ENCODE data around the gene SLC37A3. TPM values are rescaled to one million over a fixed set of nuclear protein-coding genes. Genes with fewer than 3 reads are reported as not detected.
"Not testable (repeated sequence)": the region's sequence is repeated elsewhere in the genome, so short reads cannot be mapped to it uniquely, and the experiment has no call there.

Gene SLC37A3
- total RNA-seq, 1 donor = 79.0 TPM

DNA sequence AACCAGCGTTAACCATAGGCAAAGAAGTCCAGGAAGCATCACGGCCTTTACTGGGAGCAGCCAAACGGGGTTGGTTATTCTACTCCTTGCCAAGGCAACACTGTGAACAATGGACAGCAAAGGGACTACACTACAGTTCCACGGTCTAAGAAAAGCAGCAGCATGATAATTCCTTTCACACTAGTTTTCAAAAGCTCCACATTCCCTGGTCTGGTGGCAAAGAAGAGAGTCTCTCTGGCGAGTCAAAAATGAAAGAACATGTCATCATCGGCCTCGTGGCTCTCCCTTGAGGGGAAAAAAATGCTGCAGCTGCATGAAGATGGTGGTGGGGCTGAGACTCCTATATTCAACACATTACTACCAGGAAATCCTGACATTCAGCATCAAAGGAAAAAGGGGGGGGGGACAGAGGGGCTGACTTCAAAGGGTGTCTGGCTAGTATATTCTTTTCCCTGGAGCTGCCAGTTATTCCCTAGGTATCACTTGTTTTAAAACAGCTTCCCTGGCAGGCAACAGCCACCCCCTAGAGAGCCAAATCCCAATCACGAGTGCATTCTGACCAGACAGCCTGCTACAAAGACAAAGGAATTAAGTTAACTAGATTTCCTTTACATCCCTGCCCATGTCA lies 49.1 kb downstream of the SLC37A3 start:
- no peak overlapping the region for H3K4me3 ChIP-seq (ENCODE audit: low read depth, low read length)
- TF ChIP-seq, protein P1, sequence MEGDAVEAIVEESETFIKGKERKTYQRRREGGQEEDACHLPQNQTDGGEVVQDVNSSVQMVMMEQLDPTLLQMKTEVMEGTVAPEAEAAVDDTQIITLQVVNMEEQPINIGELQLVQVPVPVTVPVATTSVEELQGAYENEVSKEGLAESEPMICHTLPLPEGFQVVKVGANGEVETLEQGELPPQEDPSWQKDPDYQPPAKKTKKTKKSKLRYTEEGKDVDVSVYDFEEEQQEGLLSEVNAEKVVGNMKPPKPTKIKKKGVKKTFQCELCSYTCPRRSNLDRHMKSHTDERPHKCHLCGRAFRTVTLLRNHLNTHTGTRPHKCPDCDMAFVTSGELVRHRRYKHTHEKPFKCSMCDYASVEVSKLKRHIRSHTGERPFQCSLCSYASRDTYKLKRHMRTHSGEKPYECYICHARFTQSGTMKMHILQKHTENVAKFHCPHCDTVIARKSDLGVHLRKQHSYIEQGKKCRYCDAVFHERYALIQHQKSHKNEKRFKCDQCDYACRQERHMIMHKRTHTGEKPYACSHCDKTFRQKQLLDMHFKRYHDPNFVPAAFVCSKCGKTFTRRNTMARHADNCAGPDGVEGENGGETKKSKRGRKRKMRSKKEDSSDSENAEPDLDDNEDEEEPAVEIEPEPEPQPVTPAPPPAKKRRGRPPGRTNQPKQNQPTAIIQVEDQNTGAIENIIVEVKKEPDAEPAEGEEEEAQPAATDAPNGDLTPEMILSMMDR (IDR thresholded peaks at IDR 0.05; ENCODE audit: insufficient read depth, low read depth, low read length) = no peak
- peak; percentile 43 for DNase-seq (ENCODE audit: low read depth)

DNA sequence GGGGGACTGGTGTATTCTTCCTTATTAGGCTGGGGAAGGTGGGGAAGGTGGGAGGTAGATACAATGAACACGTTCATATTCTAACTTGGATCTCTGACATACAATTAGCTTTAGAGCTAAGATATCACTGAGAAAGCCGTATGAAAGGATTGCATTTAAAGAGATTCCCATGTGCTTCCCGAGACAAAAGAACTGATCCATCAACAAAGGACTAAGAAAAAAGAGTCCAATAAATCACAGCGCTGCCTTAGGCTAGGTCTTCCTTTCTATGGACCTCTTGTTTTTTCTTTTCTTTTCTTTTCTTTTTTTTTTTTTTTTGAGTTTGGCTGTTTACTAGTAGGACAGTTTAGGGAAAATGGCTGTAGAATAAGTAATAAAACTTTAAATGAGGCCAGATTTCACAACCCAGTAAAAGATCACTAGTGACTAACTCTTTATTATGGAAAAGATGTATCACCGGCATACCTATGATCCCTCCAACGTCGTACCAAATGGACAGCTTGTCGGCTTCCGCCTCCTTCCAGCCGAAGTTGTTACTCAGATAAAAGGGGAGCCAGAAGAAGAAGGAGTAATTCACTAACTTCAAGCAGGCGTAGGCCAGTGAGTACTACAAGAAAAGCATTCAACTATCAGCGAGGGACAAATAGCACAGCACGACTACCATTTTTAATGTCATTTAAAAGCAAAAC lies 50.0 kb downstream of the SLC37A3 start:
- no peak overlapping the region for H3K4me3 ChIP-seq (ENCODE audit: low read depth, low read length)
- DNase-seq (ENCODE audit: low read depth) = peak; percentile 77
- TF ChIP-seq, protein P1 (IDR thresholded peaks at IDR 0.05; ENCODE audit: insufficient read depth, low read depth, low read length) = no peak

DNA sequence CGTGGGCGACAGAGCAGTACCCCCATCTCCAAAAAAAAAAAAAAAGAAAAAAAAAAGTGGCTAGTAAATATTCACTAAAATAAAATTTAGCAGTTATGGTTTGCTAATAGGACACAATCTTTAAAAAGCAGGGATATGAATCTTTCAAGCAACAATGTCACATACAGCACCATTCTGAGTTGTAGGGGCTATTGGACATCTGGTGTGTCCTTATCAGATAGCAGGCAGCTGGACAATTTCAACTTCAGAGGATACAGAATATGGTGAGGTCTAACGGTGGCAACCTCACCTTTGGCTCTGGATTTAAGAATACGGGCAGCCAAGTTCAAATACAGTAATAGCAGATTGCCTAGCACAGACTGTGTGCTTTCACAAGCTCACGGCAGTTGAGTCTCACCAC lies 51.1 kb downstream of the SLC37A3 start:
- no peak overlapping the region for H3K4me3 ChIP-seq (ENCODE audit: low read depth, low read length)
- TF ChIP-seq, protein P1 (IDR thresholded peaks at IDR 0.05; ENCODE audit: insufficient read depth, low read depth, low read length) = no peak

DNA sequence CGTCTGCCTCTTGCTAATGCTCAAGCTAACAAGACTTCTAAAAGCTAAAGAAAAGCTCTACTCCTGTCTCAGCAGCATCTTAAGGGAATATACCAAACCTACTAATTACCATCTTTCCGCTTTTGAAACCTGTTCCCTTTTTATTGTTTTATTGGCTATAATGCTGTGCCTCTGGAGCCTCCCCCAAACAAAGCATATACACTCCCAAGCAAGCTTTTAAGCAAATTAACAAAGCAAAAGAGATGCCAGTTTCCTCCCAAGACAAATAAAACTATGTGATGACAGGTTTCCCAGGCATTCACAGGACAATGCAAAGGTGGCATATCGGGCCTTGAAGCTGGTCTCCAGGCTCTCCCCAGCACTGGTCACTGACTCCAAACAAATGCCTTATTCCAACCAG lies 52.9 kb downstream of the SLC37A3 start:
- no peak overlapping the region for H3K4me3 ChIP-seq (ENCODE audit: low read depth, low read length)
- TF ChIP-seq, protein P1 (IDR thresholded peaks at IDR 0.05; ENCODE audit: insufficient read depth, low read depth, low read length) = no peak
- DNase-seq (ENCODE audit: low read depth) = no peak

More for the DNA sequence above, 51.1 kb downstream of the SLC37A3 start:
- DNase-seq (ENCODE audit: low read depth) = no peak

DNA sequence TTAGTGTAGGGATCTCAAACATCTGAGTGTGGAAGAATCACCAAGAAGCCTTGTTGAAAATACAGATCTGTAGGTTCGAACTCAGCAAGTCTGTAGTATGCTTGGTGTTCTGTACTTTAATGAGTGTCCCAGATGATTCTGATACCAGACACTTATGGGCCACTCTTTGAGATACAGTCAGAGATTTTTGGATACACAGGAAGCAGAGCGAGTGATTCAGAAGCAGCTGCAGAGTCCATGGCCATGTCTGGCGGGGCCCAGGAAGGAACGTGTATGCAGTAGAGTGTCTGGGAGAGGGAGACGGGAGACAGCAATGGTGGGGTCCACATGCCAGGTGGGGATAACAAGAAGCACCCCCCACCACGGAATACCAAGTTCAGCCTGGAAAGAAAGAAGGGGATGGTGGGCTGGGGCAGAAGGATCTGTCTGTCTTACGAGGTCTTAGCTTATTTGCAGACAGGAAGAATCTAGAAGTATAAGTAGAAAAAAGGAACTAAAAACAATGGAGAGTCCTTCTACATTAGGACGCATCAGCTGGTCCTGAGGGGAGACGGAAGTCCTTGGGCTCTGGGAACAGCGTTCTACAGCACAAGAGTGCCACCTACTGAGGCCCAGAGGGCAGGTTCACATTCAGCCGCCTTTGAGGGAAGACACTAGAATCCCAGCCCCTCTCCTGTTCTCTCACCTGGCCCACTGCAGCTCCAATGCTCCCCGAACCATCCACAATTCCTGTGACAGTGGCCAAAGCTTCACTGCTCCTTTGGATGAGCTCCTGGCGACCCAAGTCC lies 55.4 kb downstream of the SLC37A3 start:
- TF ChIP-seq, protein P1 (IDR thresholded peaks at IDR 0.05; ENCODE audit: insufficient read depth, low read depth, low read length) = peak; percentile 27
- DNase-seq (ENCODE audit: low read depth) = peak; percentile 13

GRCh38 chr7:140338959-140339358 lies 59.4 kb downstream of the SLC37A3 start:
- H3K4me3 ChIP-seq (ENCODE audit: low read depth, low read length); DNase-seq (ENCODE audit: low read depth): not testable (repeated sequence)

More for the DNA sequence above, 55.4 kb downstream of the SLC37A3 start:
- no peak overlapping the region for H3K4me3 ChIP-seq (ENCODE audit: low read depth, low read length)
